Endodermal cell (in vitro differentiated cells): Measurements from ENCODE around the gene CPOX. TPM values are rescaled to one million over a fixed set of nuclear protein-coding genes. Genes with fewer than 3 reads are reported as not detected.
"Not testable (repeated sequence)": the region's sequence is repeated elsewhere in the genome, so short reads cannot be mapped to it uniquely, and the experiment has no call there.

ENCODE experiments used
- DNase-seq: peaks from one replicate; pipeline ENCODE4 v3.0.0-alpha.2; 2017
- H3K27ac ChIP-seq: 2 replicates; pipeline ENCODE4 v1.5.1; 2013; ENCODE audit warnings: mild to moderate bottlenecking, low read depth, low read length, moderate library complexity
- H3K27me3 ChIP-seq: 2 replicates; pipeline ENCODE4 v1.6.1; 2013; ENCODE audit warnings: mild to moderate bottlenecking, low read length, moderate library complexity; ENCODE audit not compliant: insufficient read depth, control insufficient read depth, poor library complexity, severe bottlenecking
- H3K36me3 ChIP-seq: 2 replicates; pipeline ENCODE4 v1.7.0; 2013; ENCODE audit warnings: mild to moderate bottlenecking, low read length, moderate library complexity; ENCODE audit not compliant: control insufficient read depth, insufficient read depth
- H3K4me1 ChIP-seq: one replicate; pipeline ENCODE4 v1.7.0; 2013; ENCODE audit warnings: low read length; ENCODE audit not compliant: control insufficient read depth, insufficient read depth
- H3K4me3 ChIP-seq: 2 replicates; pipeline ENCODE4 v1.5.1; 2013; ENCODE audit warnings: mild to moderate bottlenecking, low read length, moderate library complexity
- H3K9ac ChIP-seq: 2 replicates; pipeline ENCODE4 v1.6.1; 2013; ENCODE audit warnings: mild to moderate bottlenecking, low read length, moderate library complexity; ENCODE audit not compliant: poor library complexity, severe bottlenecking; ENCODE audit errors: extremely low read depth
- H3K9me3 ChIP-seq: 2 replicates; pipeline ENCODE4 v1.6.1; 2013; ENCODE audit warnings: mild to moderate bottlenecking, low read length, moderate library complexity; ENCODE audit not compliant: control insufficient read depth
- H3K27ac Mint-ChIP-seq: 2 replicates; pipeline ENCODE4 v1.8.0; 2020; ENCODE audit warnings: mixed read lengths
- H3K27me3 Mint-ChIP-seq: 2 replicates; pipeline ENCODE4 v1.8.0; 2021; ENCODE audit warnings: mild to moderate bottlenecking, mixed read lengths; ENCODE audit not compliant: insufficient read depth
- H3K36me3 Mint-ChIP-seq: 2 replicates; pipeline ENCODE4 v1.8.0; 2020; ENCODE audit warnings: low read depth, mixed read lengths
- H3K4me1 Mint-ChIP-seq: 2 replicates; pipeline ENCODE4 v1.8.0; 2020; ENCODE audit warnings: mixed read lengths
- H3K4me3 Mint-ChIP-seq: 2 replicates; pipeline ENCODE4 v1.8.0; 2020; ENCODE audit warnings: mild to moderate bottlenecking, moderate library complexity, mixed read lengths
- H3K9me3 Mint-ChIP-seq: 2 replicates; pipeline ENCODE4 v1.8.0; 2020; ENCODE audit warnings: mild to moderate bottlenecking, mixed read lengths
- CTCF ChIP-seq: fragments of 200-600 bp; sonication (generic); conservative IDR thresholded peaks from 2 replicates; pipeline ENCODE4 v1.5.0; 2021; ENCODE audit warnings: antibody characterized with exemption, mild to moderate bottlenecking
- WGBS, 2 experiments: methylation state at CpG; one replicate each; pipeline versions ENCODE4 v1.1.5 to v1.1.7; 2013; ENCODE audit warnings: missing lambda C conversion rate in 2 of 2, mixed read lengths in 1 of 2; ENCODE audit not compliant: insufficient coverage in 1 of 2, insufficient read length in 1 of 2; 5-methylcytosine and 5-hydroxymethylcytosine counted together
- total RNA-seq, 2 donors: library from RNA; stranded (reverse); fragmentation: NEBNext Ultra II Directional in 1 of 2; extraction: Animal tissue kit (Norgen Biotek cat#: 25700) in 1 of 2; gene quantifications; 2 replicates in 1 of 2; 3 replicates in 1 of 2; pipeline ENCODE4 v1.2.1, GENCODE V29; 2021

Gene CPOX
- total RNA-seq, 2 donors from 2014 or later = 18.0 to 20.3 TPM

DNA sequence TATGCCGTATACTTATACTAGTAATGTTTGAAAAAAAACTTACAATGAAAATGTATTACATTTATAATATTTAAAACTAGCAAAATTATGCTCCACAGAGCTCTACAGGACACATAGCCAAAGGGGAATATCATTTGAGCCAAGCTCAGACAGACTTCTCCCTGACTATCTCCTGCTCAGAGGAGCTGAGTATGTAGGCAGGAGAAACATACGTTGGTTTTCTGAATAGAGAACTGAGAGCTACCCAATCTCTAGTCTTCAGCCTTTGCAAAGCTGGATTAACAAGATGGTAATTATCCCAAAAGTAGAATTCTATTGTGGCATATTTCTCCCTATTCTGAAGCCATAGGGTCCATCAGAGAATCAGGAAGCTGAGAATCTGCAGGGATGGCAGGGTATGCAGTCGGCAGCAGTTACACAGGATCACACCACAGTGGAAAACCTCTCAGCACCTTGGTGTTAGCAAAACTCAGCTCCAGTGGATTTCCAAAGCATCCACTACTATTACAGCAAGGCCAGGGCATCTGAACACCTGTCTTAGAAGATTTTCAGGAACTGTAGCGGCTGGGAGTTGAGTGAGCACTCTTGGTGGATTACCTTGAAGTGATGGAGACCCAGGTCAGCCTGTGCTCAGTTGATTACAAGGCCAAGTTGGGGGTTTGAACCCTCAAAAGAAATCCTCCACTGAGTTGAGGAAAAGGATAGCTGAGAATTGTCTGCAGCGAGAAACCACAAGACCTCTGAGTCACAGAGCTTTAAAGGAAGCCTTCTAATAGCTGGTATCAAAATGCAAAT lies 31.5 kb downstream of the CPOX start:
- no peaks in the 10 kb centered on the region for H3K9me3 Mint-ChIP-seq

DNA sequence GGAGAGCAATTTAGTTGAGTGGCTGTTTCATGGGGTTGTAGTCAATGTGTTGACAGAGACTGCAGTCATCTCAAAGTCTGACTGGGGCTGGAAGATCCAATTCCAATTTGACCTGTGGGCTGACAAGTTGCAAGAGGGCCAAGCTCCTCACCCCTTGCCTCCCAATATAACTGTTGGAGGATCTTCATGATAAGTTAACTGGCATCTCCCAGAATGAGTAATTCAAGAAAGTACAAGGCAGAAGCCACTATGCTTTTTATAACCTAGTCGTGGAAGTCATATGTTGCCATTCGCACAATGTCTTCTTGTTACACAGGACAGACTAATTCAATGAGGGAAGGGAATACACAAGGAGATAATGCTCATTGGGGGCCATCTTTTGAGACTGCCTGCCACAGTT lies 32.5 kb downstream of the CPOX start:
- no peak for TF ChIP-seq CTCF
- DNase-seq = no peak
- 89 to 97% methylated on average over 2 of the region's 2 CpGs for WGBS, 2 experiments
- H3K27ac ChIP-seq = no peak overlapping the region
- H3K9ac ChIP-seq = no peak overlapping the region
- H3K36me3 Mint-ChIP-seq = no peaks in the 10 kb centered on the region
- H3K4me3 Mint-ChIP-seq = no peak overlapping the region
- no peak overlapping the region for H3K27ac Mint-ChIP-seq
- no peaks in the 10 kb centered on the region for H3K9me3 Mint-ChIP-seq
- H3K4me1 ChIP-seq = no peaks in the 10 kb centered on the region
- no peaks in the 10 kb centered on the region for H3K27me3 ChIP-seq
- H3K4me3 ChIP-seq = no peak overlapping the region
- no peaks in the 10 kb centered on the region for H3K27me3 Mint-ChIP-seq
- no peaks in the 10 kb centered on the region for H3K9me3 ChIP-seq
- no peaks in the 10 kb centered on the region for H3K36me3 ChIP-seq
- H3K4me1 Mint-ChIP-seq = peaks cover 8% of the 10 kb centered on the region

More for the DNA sequence above, 31.5 kb downstream of the CPOX start:
- Mint-ChIP-seq H3K36me3 (no peaks in the 10 kb centered on the region), H3K4me3 (no peak overlapping the region), H3K27me3 (no peaks in the 10 kb centered on the region), H3K4me1 (peaks cover 8% of the 10 kb centered on the region), H3K27ac (no peak overlapping the region)
- Histone ChIP-seq H3K36me3 (no peaks in the 10 kb centered on the region), H3K4me3 (no peak overlapping the region), H3K27me3 (no peaks in the 10 kb centered on the region), H3K4me1 (no peaks in the 10 kb centered on the region), H3K27ac (no peak overlapping the region), H3K9ac (no peak overlapping the region), H3K9me3 (no peaks in the 10 kb centered on the region)
- no peak for TF ChIP-seq CTCF
- WGBS, 2 experiments = 91% methylated on average over 4 of the region's 5 CpGs; no CpG with 5 or more reads in 1 of the 2 experiments
- no peak for DNase-seq

GRCh38 chr3:98559769-98560168 lies 33.6 kb downstream of the CPOX start:
- H3K4me3 Mint-ChIP-seq, H3K27me3 Mint-ChIP-seq, H3K27ac Mint-ChIP-seq, H3K9me3 Mint-ChIP-seq, H3K9ac ChIP-seq, H3K36me3 ChIP-seq, H3K36me3 Mint-ChIP-seq, H3K27ac ChIP-seq, H3K9me3 ChIP-seq, H3K4me1 Mint-ChIP-seq, H3K4me1 ChIP-seq, DNase-seq, H3K27me3 ChIP-seq, H3K4me3 ChIP-seq: not testable (repeated sequence)
- 86 to 98% methylated on average over 1 to 2 of the region's 2 CpGs for WGBS, 2 experiments
